TTC549 (cell line): ENCODE measurements around the gene RBMXL3.

ENCODE experiments used
- FAIRE-seq: peaks from 2 replicates; lab custom pipeline; 2012; peaks lifted over from hg19 to GRCh38; lab: Jason Lieb, UNC

RBMXL3 gene

DNA sequence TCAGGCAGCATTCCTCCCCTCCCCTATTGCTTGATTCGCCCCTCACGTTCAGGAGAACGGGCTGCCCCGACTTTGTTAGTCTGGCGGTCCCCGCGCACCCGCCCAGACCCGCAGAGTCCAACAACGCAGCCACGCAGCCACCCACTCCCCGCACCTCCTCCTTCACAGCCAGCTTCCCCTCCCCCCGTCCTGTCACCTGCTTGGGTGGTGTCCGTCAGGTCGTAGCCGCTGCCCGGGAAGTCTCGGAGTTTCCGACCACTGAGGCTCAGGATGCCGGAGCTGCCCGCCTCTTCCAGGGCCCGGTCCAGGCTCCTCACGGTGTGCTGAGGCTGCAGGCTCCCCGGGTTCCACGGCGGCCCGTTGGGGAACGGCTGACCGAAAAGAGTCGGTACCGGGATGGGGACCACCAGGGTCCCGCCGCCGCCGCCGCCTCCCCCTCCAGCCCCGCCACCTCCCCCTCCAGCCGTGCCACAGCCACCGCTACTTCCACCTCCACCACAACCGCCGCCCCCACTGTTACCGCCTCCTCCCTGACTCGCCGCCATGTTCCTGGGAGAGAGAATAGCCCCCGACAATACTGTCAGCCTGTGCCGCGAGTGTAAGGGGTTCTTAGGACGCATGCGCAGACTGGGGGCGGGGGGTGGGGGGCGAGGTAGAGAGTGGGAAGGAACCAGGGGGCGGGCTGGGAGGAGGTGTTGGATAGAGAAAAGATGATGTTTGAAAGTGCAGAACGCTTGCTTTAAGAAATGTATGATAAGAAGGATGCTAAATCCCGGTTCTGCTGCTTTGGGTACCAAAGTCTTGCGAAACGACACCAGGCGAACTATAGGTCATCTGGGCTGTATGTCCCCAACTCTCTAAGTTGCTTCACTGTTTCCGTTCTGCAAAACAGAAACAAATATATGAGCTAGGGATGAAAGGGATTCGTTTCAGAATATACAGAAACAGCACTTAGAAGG is 44.6 kb downstream of the RBMXL3 start, which contains the start of gene LRCH2:
LRCH2 (minus strand) TSS at position 600 of the 959 bp plus-strand sequence; CDS start at position 545, 55 bp downstream.
- no peak for FAIRE-seq

DNA sequence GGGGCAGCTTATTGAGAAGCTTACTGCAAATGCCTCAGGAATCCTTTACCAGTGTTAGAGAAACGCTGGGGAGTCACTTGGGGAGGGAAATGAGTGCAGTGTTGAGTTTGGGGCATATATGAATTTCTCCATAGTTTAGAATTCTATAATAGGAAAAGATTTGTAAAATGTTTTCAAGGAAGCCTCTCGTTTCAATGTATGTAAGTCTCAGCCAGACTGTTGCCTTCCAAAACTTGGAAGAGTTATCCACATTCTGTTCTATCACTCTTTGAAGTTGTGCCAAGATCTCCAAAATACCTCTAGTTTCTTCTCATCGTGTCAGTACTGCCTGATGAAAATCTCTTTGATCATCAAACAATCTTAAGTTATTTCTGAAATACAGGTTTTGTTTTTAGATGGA is 45.3 kb downstream of the RBMXL3 start:
- FAIRE-seq: no peak

DNA sequence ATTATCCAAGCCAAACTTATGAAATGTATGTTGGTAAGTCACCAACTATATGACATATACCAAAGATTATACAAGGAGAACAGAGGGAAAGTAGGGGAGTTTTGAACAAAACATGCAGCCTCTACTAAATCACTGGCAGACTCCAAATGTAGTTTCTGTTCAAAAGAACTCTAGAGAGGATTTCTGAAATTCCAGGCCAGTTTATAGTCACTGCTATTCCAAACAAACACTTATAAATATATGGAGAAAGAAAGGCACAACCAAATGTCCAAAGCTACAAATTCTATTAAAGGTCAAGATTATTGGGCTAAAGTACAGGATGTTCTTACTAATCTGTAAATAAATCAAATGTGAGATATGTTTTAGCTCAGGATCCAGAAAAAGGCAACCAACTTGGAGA is 47.4 kb downstream of the RBMXL3 start:
- FAIRE-seq: no peak

DNA sequence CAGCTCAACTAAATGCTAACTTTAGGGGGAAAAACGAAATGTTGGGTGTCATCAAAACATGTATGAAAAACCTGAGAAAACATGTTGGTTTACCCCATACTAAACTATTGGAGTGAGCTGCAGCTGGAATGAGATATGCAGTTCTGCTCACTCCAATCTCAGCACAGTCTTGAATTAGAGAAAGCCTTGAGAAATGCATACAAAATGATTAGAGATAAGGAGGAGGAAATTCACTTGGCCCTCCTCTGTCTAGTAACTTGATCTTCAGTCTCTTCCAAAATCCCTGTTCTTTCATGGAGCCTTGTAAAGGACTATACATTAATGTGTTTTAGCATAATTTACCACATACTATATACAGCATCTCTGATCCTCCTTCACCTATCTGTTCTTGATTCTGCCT is 47.8 kb downstream of the RBMXL3 start:
- FAIRE-seq: no peak
